Measurements from ENCODE around the gene MCF2L. TPM values are rescaled to one million over a fixed set of nuclear protein-coding genes. Genes with fewer than 3 reads are reported as not detected.

The MCF2L gene
- total RNA-seq, 3 donors from 2014 or later = 33.4 to 77.3 (median 38.6) TPM

DNA sequence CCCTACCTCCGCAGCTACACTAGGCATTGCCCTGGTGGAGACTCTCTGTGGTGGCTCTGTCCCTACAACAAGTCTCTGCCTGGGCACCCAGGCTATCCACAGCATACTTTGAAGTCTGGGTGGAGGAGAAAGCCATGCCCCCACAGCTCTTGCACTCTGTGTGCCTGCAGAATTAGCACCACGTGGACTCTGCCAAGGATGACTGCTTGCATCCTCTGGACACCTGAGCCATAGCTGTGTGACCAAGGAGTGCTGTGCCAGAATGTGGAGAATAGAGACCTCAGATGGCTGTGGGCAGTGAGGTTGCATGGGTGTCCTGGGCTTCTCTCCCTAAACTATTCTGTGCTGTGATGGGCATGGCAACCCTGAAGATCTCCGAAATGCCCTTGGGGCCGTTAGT, 21.2 kb upstream of the MCF2L start:
- Histone ChIP-seq H3K36me3 (no peaks in the 10 kb centered on the region), H3K9me3 (no peaks in the 10 kb centered on the region), H3K4me3 (no peak overlapping the region), H3K4me1 (no peaks in the 10 kb centered on the region), H3K27me3 (no peaks in the 10 kb centered on the region), H3K27ac (no peak overlapping the region)
- TF ChIP-seq POLR2AphosphoS5 (IDR thresholded peaks at IDR 0.05) (no peak), CTCF (IDR thresholded peaks at IDR 0.05) (no peak)
- no peak for DNase-seq (ENCODE audit: low spot score in 2 of 2)
- intact Hi-C loops (cut with DNase I; ENCODE audit: low total_unique reads) = no loop called here

DNA sequence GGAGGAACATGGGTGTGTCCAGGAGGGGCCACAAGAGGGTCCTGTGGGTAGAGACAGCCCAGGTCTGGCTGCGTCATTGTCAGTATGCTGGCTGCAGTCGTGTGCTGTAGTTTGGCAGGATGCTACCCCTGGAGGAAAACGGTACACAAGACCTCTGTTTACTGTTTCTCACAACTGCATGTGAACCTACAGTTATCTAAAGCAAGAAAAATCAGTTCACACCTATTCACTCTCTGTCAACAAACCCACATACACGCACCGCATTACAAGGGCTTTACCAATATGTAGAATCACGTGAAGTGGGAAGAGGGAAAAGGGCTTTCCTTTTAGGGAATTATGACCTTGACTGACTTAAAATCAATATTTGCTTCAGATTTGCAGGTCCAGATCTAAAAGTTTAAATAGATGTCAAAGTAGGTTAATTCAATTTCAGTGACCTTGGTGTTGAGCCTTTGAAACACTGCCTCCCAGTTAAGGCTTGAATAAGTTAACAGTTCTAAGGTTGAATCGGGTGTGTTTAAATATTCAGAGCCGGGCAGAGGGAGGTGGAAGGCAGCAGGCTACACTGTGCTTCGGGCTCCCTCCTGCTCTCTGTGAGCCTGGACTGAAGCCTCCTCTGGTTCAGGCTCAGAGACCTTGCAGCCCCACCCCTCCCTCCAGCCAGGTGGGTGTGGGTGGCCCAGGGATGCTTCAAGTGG, 17.2 kb upstream of the MCF2L start:
- no peak overlapping the region for H3K27ac ChIP-seq
- no peaks in the 10 kb centered on the region for H3K27me3 ChIP-seq
- H3K4me3 ChIP-seq = no peak overlapping the region
- no peak for DNase-seq (ENCODE audit: low spot score in 2 of 2)
- H3K4me1 ChIP-seq = no peaks in the 10 kb centered on the region
- intact Hi-C loops (cut with DNase I; ENCODE audit: low total_unique reads) = no loop called here
- TF ChIP-seq POLR2A (IDR thresholded peaks at IDR 0.05) (no peak), CTCF (IDR thresholded peaks at IDR 0.05) (no peak), POLR2AphosphoS5 (IDR thresholded peaks at IDR 0.05) (no peak)
- H3K36me3 ChIP-seq = no peaks in the 10 kb centered on the region
- no peaks in the 10 kb centered on the region for H3K9me3 ChIP-seq

DNA sequence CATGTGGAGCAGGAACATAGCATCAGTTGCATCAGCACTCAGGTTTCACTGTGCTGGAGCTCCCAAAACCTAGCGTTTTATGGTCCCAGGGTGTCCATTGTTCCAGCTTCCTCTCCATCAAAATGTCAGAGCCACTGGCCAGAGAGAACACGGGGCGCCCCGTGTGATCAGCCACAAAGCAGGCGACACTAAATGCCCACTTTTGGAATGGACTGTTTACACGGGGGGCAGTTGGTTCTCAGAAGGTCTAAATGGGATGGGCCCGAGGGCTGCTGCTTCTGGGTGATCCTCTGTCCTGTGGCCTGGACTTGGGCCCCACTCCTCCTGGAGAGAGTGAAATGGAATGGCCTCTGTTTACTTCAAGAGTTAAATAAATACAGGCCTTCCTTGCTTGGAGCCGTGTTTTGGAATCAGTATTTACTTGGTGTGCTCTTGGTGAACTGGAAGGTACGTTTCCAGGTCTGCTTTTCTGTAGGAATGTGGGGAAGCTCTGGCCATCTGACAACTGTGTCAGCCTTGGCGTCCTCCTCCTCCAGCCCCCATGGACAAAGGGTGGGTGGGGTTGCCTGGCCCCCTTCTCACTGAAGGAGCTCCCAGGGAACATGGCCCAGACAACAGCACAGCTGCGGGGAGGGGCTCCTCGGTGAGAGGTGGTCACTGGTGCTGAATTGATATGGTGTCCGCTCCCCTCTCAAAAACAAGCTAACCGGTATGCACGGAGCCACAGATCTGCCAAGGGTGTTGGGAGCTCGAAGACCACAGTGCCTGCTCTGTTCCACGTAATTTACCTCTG, 16.1 kb upstream of the MCF2L start:
- intact Hi-C loops (cut with DNase I; ENCODE audit: low total_unique reads) = no loop called here
- no peak overlapping the region for H3K27ac ChIP-seq
- no peaks in the 10 kb centered on the region for H3K36me3 ChIP-seq
- no peaks in the 10 kb centered on the region for H3K27me3 ChIP-seq
- no peak for DNase-seq (ENCODE audit: low spot score in 2 of 2)
- no peak overlapping the region for H3K4me3 ChIP-seq
- no peak for TF ChIP-seq POLR2AphosphoS5 (IDR thresholded peaks at IDR 0.05)
- no peak for TF ChIP-seq POLR2A (IDR thresholded peaks at IDR 0.05)
- no peaks in the 10 kb centered on the region for H3K9me3 ChIP-seq
- H3K4me1 ChIP-seq = no peaks in the 10 kb centered on the region

DNA sequence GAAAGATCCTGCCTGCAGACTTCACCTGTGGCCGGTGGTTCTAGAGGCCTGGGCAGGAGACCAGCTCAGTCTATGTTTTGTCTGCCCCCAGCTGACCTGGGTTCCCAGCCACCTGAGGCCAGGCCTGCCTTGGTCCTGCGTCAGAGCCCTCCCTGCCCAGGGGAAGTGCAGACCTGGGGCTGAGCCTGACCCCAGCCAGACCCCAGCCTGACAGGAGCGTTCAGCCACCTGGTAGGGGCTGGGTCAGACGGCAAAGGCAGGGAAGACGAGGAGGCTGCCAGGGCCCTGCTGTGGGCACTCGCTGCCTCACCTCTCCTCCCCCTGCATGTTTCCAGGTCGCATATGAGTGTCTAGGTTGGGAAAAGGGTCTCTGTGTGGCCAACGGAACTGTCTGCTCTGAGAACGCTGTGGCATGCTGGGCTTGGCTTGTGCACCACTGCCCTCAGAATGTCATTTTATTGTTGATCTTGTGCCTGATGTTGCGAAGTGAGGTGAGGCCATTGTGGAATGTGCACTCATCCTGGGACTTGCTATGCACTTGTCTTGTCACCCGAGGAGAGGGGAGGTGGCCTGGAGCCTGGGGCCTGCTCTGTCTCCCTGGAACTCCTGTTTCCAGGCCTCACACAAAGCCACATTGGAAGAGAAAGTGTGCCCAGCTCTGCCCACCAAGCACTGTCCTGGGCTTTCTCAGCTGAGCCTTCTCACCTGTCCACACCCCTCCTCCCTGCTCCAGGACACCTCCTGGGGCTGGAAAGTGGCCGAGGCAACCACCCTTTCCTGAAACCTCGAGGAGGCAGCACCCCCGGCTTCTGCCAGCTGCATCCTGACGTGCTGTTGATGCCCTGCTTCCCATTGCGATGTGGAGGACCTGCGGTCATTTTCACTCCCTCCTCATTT, 15.2 kb upstream of the MCF2L start:
- no peak for DNase-seq (ENCODE audit: low spot score in 2 of 2)
- no peaks in the 10 kb centered on the region for H3K27me3 ChIP-seq
- no peaks in the 10 kb centered on the region for H3K4me1 ChIP-seq
- no peak overlapping the region for H3K4me3 ChIP-seq
- no peak overlapping the region for H3K27ac ChIP-seq
- TF ChIP-seq POLR2AphosphoS5 (IDR thresholded peaks at IDR 0.05) (no peak), CTCF (IDR thresholded peaks at IDR 0.05) (no peak), POLR2A (IDR thresholded peaks at IDR 0.05) (no peak)
- H3K9me3 ChIP-seq = no peaks in the 10 kb centered on the region
- intact Hi-C loops (cut with DNase I; ENCODE audit: low total_unique reads) = no loop called here
- H3K36me3 ChIP-seq = no peaks in the 10 kb centered on the region

DNA sequence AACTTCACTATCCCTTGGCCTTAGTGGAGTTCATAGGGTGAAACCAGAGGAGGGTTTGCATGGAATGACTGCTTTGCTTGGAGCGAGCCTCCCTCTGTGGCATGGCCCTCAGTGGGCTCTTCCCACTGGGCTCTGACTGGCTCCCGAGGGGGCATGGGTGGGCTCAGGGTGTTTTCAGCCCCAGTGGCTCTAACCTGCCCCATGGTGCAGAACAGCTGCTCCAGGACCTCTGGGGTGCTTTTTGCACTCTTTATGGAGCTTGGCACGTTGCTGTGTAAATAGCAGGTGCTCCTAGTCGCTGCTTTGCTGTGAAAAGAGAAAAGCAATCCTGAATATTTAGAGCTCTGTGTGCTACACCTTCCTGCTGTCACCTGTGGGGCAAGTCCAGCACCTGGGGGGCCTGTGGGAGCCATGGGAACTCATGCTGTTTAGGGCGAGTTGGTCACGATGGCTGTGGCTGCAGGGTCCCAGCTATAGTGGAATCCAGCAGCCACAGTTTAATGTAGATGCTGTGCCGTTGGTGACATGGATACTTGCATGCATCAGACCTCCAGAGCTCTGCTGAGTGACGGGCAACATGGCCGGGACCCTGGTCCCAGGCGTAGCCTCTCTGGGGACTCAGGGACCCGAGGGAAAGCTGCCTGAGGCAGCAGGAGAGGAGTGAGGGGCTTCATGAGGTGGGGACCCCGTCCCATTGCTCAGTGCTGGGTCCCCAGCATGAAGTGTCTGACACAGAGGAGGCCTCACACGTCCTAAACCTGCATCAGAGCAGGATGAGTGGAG, 14.3 kb upstream of the MCF2L start:
- no peaks in the 10 kb centered on the region for H3K9me3 ChIP-seq
- no peaks in the 10 kb centered on the region for H3K27me3 ChIP-seq
- no peak overlapping the region for H3K27ac ChIP-seq
- TF ChIP-seq POLR2A (IDR thresholded peaks at IDR 0.05) (no peak), CTCF (IDR thresholded peaks at IDR 0.05) (no peak), POLR2AphosphoS5 (IDR thresholded peaks at IDR 0.05) (no peak)
- H3K36me3 ChIP-seq = no peaks in the 10 kb centered on the region
- no peak overlapping the region for H3K4me3 ChIP-seq
- DNase-seq (ENCODE audit: low spot score in 2 of 2) = no peak
- H3K4me1 ChIP-seq = no peaks in the 10 kb centered on the region
- intact Hi-C loops (cut with DNase I; ENCODE audit: low total_unique reads) = no loop called here

All from breast epithelium (tissue), 4 donors.